Activated CD4-positive, alpha-beta T cell treated with anti-CD3 and anti-CD28 coated beads for 24 hours (primary cell): ENCODE data around the gene TCEAL7.

Experiments
- DNase-seq, 2 donors: peaks; one replicate each; pipeline ENCODE4 v3.0.0-alpha.2; 2020; ENCODE audit warnings: low read depth in 2 of 2

TCEAL7 gene

GRCh38 chrX:103367502-103367901 is 37.5 kb downstream of the TCEAL7 start:
- DNase-seq = no peak

- DNase-seq = no peak
Observed at GRCh38 chrX:103369479-103369878, 39.4 kb downstream of the TCEAL7 start.

- no peak for DNase-seq
Observed at GRCh38 chrX:103372886-103373285, 42.8 kb downstream of the TCEAL7 start.

- DNase-seq = no peak
Observed at GRCh38 chrX:103373581-103373980, 43.5 kb downstream of the TCEAL7 start.

GRCh38 chrX:103376118-103376978 is 46.3 kb downstream of the TCEAL7 start, which contains the start of gene BEX3:
Gene BEX3 (plus strand): TSS chrX:103376538. CDS start chrX:103377522, 984 bp downstream.
- peak in 1 of 2 donors; percentile 6 for DNase-seq

- DNase-seq = peak in 1 of 2 donors; percentile 1
Observed at GRCh38 chrX:103376979-103377324, 46.9 kb downstream of the TCEAL7 start.

- DNase-seq = no peak
Observed at GRCh38 chrX:103378990-103379389, 49.0 kb downstream of the TCEAL7 start.
